WTC11 (cell line): ENCODE measurements around the gene MIA2. TPM values are rescaled to one million over a fixed set of nuclear protein-coding genes. Genes with fewer than 3 reads are reported as not detected.

Source experiments
- ATAC-seq: fragments of 200-7000 bp; cut with Tn5 transposase; 2 replicates; pipeline ENCODE4 v1.10.0; 2021; ENCODE audit warnings: mild to moderate bottlenecking, moderate library complexity
- CTCF ChIA-PET: fragments of 300-600 bp; sonication (Branson Sonifier 250); formaldehyde crosslinking; loops from one replicate; lab custom pipeline; 2021; ENCODE audit warnings: antibody characterized with exemption; lab: Charles Lee
- POLR2A ChIA-PET: fragments of 350-600 bp; sonication (Branson Sonifier 250); formaldehyde crosslinking; loops from one replicate; lab custom pipeline; 2021; ENCODE audit warnings: antibody characterized with exemption; lab: Charles Lee
- DNase-seq: peaks from one replicate; pipeline ENCODE4 v3.0.0; 2021; ENCODE audit warnings: low spot score
- H3K27ac Mint-ChIP-seq: 2 replicates; pipeline ENCODE4 v1.8.0; 2021; ENCODE audit warnings: mixed read lengths
- H3K27me3 Mint-ChIP-seq: 2 replicates; pipeline ENCODE4 v1.8.0; 2021; ENCODE audit warnings: low read depth, mild to moderate bottlenecking, moderate library complexity, mixed read lengths
- H3K36me3 Mint-ChIP-seq: 2 replicates; pipeline ENCODE4 v1.8.0; 2021; ENCODE audit warnings: mixed read lengths
- H3K4me1 Mint-ChIP-seq: 2 replicates; pipeline ENCODE4 v1.8.0; 2022; ENCODE audit warnings: mixed read lengths
- H3K4me3 Mint-ChIP-seq: 2 replicates; pipeline ENCODE4 v1.8.0; 2021; ENCODE audit warnings: mild to moderate bottlenecking, moderate library complexity, mixed read lengths
- H3K9me3 Mint-ChIP-seq: 2 replicates; pipeline ENCODE4 v1.8.0; 2021; ENCODE audit warnings: mixed read lengths
- ARID4B ChIP-seq: sonication (generic); formaldehyde crosslinking; IDR thresholded peaks from 2 replicates; pipeline ENCODE4 v1.8.0; 2023; ENCODE audit warnings: missing genetic modification reagents, mild to moderate bottlenecking, borderline replicate concordance
- ATF1 ChIP-seq: sonication (generic); formaldehyde crosslinking; IDR thresholded peaks from 2 replicates; pipeline ENCODE4 v1.8.1; 2023; ENCODE audit warnings: mild to moderate bottlenecking, moderate library complexity, missing genetic modification reagents
- ATF6 ChIP-seq: sonication (generic); formaldehyde crosslinking; IDR thresholded peaks from 2 replicates; pipeline ENCODE4 v1.8.1; 2023; ENCODE audit warnings: mild to moderate bottlenecking, missing genetic modification reagents
- CREM ChIP-seq: sonication (generic); formaldehyde crosslinking; IDR thresholded peaks from 2 replicates; pipeline ENCODE4 v1.8.1; 2022; ENCODE audit warnings: mild to moderate bottlenecking, missing genetic modification reagents, moderate library complexity
- E2F5 ChIP-seq: sonication (generic); formaldehyde crosslinking; IDR thresholded peaks from 2 replicates; pipeline ENCODE4 v1.8.1; 2022; ENCODE audit warnings: mild to moderate bottlenecking, moderate library complexity, missing genetic modification reagents
- ESRRA ChIP-seq: sonication (generic); formaldehyde crosslinking; IDR thresholded peaks from 2 replicates; pipeline ENCODE4 v1.8.1; 2022; ENCODE audit warnings: mild to moderate bottlenecking, missing genetic modification reagents, borderline replicate concordance
- ETV6 ChIP-seq: sonication (generic); formaldehyde crosslinking; IDR thresholded peaks from 2 replicates; pipeline ENCODE4 v1.8.1; 2022; ENCODE audit warnings: mild to moderate bottlenecking, missing genetic modification reagents
- FOXP1 ChIP-seq: sonication (generic); formaldehyde crosslinking; IDR thresholded peaks from 2 replicates; pipeline ENCODE4 v1.8.0; 2022; ENCODE audit warnings: missing genetic modification reagents, mild to moderate bottlenecking, moderate library complexity, borderline replicate concordance
- IRF1 ChIP-seq: sonication (generic); formaldehyde crosslinking; IDR thresholded peaks from 2 replicates; pipeline ENCODE4 v1.8.0; 2023; ENCODE audit warnings: missing genetic modification reagents
- MXD4 ChIP-seq: fragments of 250-450 bp; sonication (Bioruptor Pico); IDR thresholded peaks from 2 replicates; pipeline ENCODE4 v1.8.0; 2021; ENCODE audit warnings: mild to moderate bottlenecking, moderate library complexity, borderline replicate concordance
- OVOL2 ChIP-seq: fragments of 250-450 bp; sonication (Bioruptor Pico); IDR thresholded peaks from 2 replicates; pipeline ENCODE4 v1.9.0; 2021; ENCODE audit warnings: mild to moderate bottlenecking, borderline replicate concordance
- STAT6 ChIP-seq: sonication (generic); formaldehyde crosslinking; conservative IDR thresholded peaks from 2 replicates; pipeline ENCODE4 v1.8.1; 2023; ENCODE audit warnings: mild to moderate bottlenecking, low read depth, missing genetic modification reagents, moderate library complexity
- USF2 ChIP-seq: sonication (generic); formaldehyde crosslinking; IDR thresholded peaks from 2 replicates; pipeline ENCODE4 v1.8.1; 2023; ENCODE audit warnings: mild to moderate bottlenecking, missing genetic modification reagents, moderate library complexity
- ZBTB21 ChIP-seq: sonication (generic); formaldehyde crosslinking; IDR thresholded peaks from 2 replicates; pipeline ENCODE4 v1.8.1; 2023; ENCODE audit warnings: mild to moderate bottlenecking, missing genetic modification reagents, borderline replicate concordance
- ZBTB43 ChIP-seq: sonication (generic); formaldehyde crosslinking; IDR thresholded peaks from 2 replicates; pipeline ENCODE4 v1.8.1; 2023; ENCODE audit warnings: mild to moderate bottlenecking, missing genetic modification reagents
- ZNF317 ChIP-seq: sonication (generic); formaldehyde crosslinking; IDR thresholded peaks from 2 replicates; pipeline ENCODE4 v1.8.1; 2023; ENCODE audit warnings: low read depth, mild to moderate bottlenecking, moderate library complexity, missing genetic modification reagents, borderline replicate concordance
- ZNF671 ChIP-seq: fragments of 250-450 bp; sonication (Bioruptor Pico); IDR thresholded peaks from 2 replicates; pipeline ENCODE4 v1.8.0; 2021; ENCODE audit warnings: mild to moderate bottlenecking
- total RNA-seq: library from RNA; stranded (reverse); gene quantifications from 3 replicates; pipeline ENCODE4 v1.2.3, GENCODE V29; 2021

Gene MIA2
- total RNA-seq, 1 experiment from 2014 or later: 11.3 TPM

- TF ChIP-seq OVOL2 (CRISPR knock-in tag) (no peak), E2F5 (CRISPR knock-in tag) (no peak), ZNF671 (no peak), USF2 (CRISPR knock-in tag) (no peak)
Measured at GRCh38 chr14:39212693-39213092, 21.0 kb upstream of the MIA2 start (continued).

- CTCF ChIA-PET: no interaction called here
- Mint-ChIP-seq H3K4me3 (no peak overlapping the region), H3K4me1 (peaks cover 12% of the 10 kb centered on the region), H3K27me3 (no peaks in the 10 kb centered on the region), H3K27ac (no peak overlapping the region), H3K36me3 (no peaks in the 10 kb centered on the region), H3K9me3 (peaks cover 3% of the 10 kb centered on the region)
- POLR2A ChIA-PET: interaction anchor here (1.0 kb wide), 1 partner anchor 215 kb away, joined by 3 read pairs; the partner anchor contains the start of gene FBXO33
- no peak for DNase-seq
- TF ChIP-seq E2F5 (CRISPR knock-in tag) (no peak), ARID4B (CRISPR knock-in tag) (no peak)
- ATAC-seq: no peak
Measured at GRCh38 chr14:39217214-39217879, 16.4 kb upstream of the MIA2 start.

- Mint-ChIP-seq H3K27ac (no peak overlapping the region), H3K9me3 (peaks cover 3% of the 10 kb centered on the region)
- CTCF ChIA-PET: no interaction called here
- TF ChIP-seq STAT6 (CRISPR knock-in tag) (no peak), ESRRA (CRISPR knock-in tag) (no peak), ZBTB21 (no peak), FOXP1 (no peak), ZBTB43 (no peak), ATF1 (CRISPR knock-in tag) (no peak), CREM (CRISPR knock-in tag) (no peak), ETV6 (CRISPR knock-in tag) (no peak), ATF6 (CRISPR knock-in tag) (no peak), ZNF317 (CRISPR knock-in tag) (no peak), IRF1 (CRISPR knock-in tag) (no peak), MXD4 (CRISPR knock-in tag) (no peak)
Measured at GRCh38 chr14:39218171-39218769, 15.4 kb upstream of the MIA2 start.

More at GRCh38 chr14:39218171-39218769, 15.4 kb upstream of the MIA2 start:
- Mint-ChIP-seq H3K27me3 (no peaks in the 10 kb centered on the region), H3K4me3 (no peak overlapping the region), H3K4me1 (peaks cover 12% of the 10 kb centered on the region), H3K36me3 (no peaks in the 10 kb centered on the region)
- ATAC-seq (no peak), DNase-seq (no peak)
- POLR2A ChIA-PET: interaction anchor here (1.0 kb wide), 1 partner anchor 214 kb away, joined by 3 read pairs; the partner anchor contains the start of gene FBXO33
